ENCODE data around the gene DOCK4.

DOCK4 gene

GRCh38 chr7:112009081-112009480, 197.1 kb downstream of the DOCK4 start:
- no peak overlapping the region for H3K4me3 Mint-ChIP-seq
- H3K9me3 Mint-ChIP-seq: no peaks in the 10 kb centered on the region
- no peak for TF ChIP-seq CTCF (IDR thresholded peaks at IDR 0.05)
- H3K27me3 Mint-ChIP-seq (ENCODE audit: low read depth, poor library complexity): peaks cover 7% of the 10 kb centered on the region
- H3K36me3 Mint-ChIP-seq (ENCODE audit: low read depth): no peaks in the 10 kb centered on the region
- H3K4me1 Mint-ChIP-seq: peaks cover 7% of the 10 kb centered on the region
- H3K27ac Mint-ChIP-seq: no peak overlapping the region
- no peak for DNase-seq

- peaks cover 6% of the 10 kb centered on the region for H3K36me3 Mint-ChIP-seq (ENCODE audit: low read depth)
- no peak for DNase-seq
- H3K27me3 Mint-ChIP-seq (ENCODE audit: low read depth, poor library complexity): peaks cover 7% of the 10 kb centered on the region
- no peak for TF ChIP-seq CTCF (IDR thresholded peaks at IDR 0.05)
- no peaks in the 10 kb centered on the region for H3K9me3 Mint-ChIP-seq
- no peak overlapping the region for H3K4me3 Mint-ChIP-seq
- peaks cover 7% of the 10 kb centered on the region for H3K4me1 Mint-ChIP-seq
- no peak overlapping the region for H3K27ac Mint-ChIP-seq
Measured at GRCh38 chr7:112007185-112007584, 199.0 kb downstream of the DOCK4 start.

GRCh38 chr7:112006071-112006470, 200.1 kb downstream of the DOCK4 start:
- Mint-ChIP-seq H3K27me3 (ENCODE audit: low read depth, poor library complexity) (peaks cover 7% of the 10 kb centered on the region), H3K27ac (no peak overlapping the region), H3K36me3 (ENCODE audit: low read depth) (peaks cover 10% of the 10 kb centered on the region), H3K4me3 (no peak overlapping the region), H3K4me1 (peaks cover 4% of the 10 kb centered on the region), H3K9me3 (no peaks in the 10 kb centered on the region)
- no peak for TF ChIP-seq CTCF (IDR thresholded peaks at IDR 0.05)
- no peak for DNase-seq

GRCh38 chr7:112005205-112005775, 200.9 kb downstream of the DOCK4 start:
- no peaks in the 10 kb centered on the region for H3K9me3 Mint-ChIP-seq

GRCh38 chr7:112001091-112001826, 204.9 kb downstream of the DOCK4 start:
- peaks cover 3% of the 10 kb centered on the region for H3K27me3 Mint-ChIP-seq (ENCODE audit: low read depth, poor library complexity)
- no peaks in the 10 kb centered on the region for H3K9me3 Mint-ChIP-seq
- H3K36me3 Mint-ChIP-seq (ENCODE audit: low read depth): peaks cover 14% of the 10 kb centered on the region
- no peak for TF ChIP-seq CTCF (IDR thresholded peaks at IDR 0.05)
- no peak overlapping the region for H3K4me3 Mint-ChIP-seq
- H3K27ac Mint-ChIP-seq: no peak overlapping the region
- peaks cover 25% of the 10 kb centered on the region for H3K4me1 Mint-ChIP-seq
- DNase-seq: no peak

More at GRCh38 chr7:112005205-112005775, 200.9 kb downstream of the DOCK4 start:
- peaks cover 6% of the 10 kb centered on the region for H3K4me1 Mint-ChIP-seq
- peaks cover 14% of the 10 kb centered on the region for H3K36me3 Mint-ChIP-seq (ENCODE audit: low read depth)
- no peak for DNase-seq
- TF ChIP-seq CTCF (IDR thresholded peaks at IDR 0.05): no peak
- H3K4me3 Mint-ChIP-seq: no peak overlapping the region
- H3K27me3 Mint-ChIP-seq (ENCODE audit: low read depth, poor library complexity): peaks cover 7% of the 10 kb centered on the region
- H3K27ac Mint-ChIP-seq: no peak overlapping the region

- H3K4me3 Mint-ChIP-seq: no peak overlapping the region
- no peak for DNase-seq
- peaks cover 17% of the 10 kb centered on the region for H3K36me3 Mint-ChIP-seq (ENCODE audit: low read depth)
- no peak for TF ChIP-seq CTCF (IDR thresholded peaks at IDR 0.05)
- H3K9me3 Mint-ChIP-seq: no peaks in the 10 kb centered on the region
- peaks cover 5% of the 10 kb centered on the region for H3K27me3 Mint-ChIP-seq (ENCODE audit: low read depth, poor library complexity)
- H3K27ac Mint-ChIP-seq: peak overlapping the region; percentile 64
- peaks cover 33% of the 10 kb centered on the region for H3K4me1 Mint-ChIP-seq
Measured at GRCh38 chr7:111998326-111998725, 207.9 kb downstream of the DOCK4 start.
